ENCODE data around the gene DUSP22.

- TF ChIP-seq POLR2A (IDR thresholded peaks at IDR 0.05; ENCODE audit: low read length) (no peak), GATA1 (IDR thresholded peaks at IDR 0.05; ENCODE audit: low read depth, low read length) (no peak)
These were observed 11.8 kb downstream of the DUSP22 start for GRCh38 chr6:303948-304558.
